Stimulated activated CD4-positive, alpha-beta T cell treated with anti-CD3 and anti-CD28 coated beads, Interleukin-15, amount 100 ng/mL, for 24 hours (primary cell): ENCODE data around the gene TAF1D.
"Not testable (repeated sequence)": the region's sequence is repeated elsewhere in the genome, so short reads cannot be mapped to it uniquely, and the experiment has no call there.

Experiments
- DNase-seq: peaks from one replicate; pipeline ENCODE4 v3.0.0-alpha.2; 2020

Gene TAF1D

DNA sequence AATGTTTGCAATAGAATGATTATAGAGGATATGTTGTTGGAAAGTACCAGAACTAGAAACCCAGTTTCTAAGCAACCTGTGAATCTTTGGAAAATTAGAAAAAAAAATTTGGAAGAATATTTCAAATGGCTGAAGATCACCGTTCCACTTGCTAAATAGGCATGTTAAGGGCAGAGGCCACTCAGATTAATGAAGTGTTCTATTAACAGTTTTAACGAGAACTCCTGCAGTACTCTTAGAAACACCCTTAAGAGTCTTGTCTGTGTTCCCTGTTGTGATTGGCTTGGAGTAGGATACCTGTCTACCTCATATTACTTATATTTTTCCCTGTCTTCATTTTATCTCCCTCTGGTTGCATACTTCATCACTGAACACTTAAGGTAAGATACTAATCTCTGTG is 4.8 kb upstream of the TAF1D start:
- DNase-seq, result no peak

DNA sequence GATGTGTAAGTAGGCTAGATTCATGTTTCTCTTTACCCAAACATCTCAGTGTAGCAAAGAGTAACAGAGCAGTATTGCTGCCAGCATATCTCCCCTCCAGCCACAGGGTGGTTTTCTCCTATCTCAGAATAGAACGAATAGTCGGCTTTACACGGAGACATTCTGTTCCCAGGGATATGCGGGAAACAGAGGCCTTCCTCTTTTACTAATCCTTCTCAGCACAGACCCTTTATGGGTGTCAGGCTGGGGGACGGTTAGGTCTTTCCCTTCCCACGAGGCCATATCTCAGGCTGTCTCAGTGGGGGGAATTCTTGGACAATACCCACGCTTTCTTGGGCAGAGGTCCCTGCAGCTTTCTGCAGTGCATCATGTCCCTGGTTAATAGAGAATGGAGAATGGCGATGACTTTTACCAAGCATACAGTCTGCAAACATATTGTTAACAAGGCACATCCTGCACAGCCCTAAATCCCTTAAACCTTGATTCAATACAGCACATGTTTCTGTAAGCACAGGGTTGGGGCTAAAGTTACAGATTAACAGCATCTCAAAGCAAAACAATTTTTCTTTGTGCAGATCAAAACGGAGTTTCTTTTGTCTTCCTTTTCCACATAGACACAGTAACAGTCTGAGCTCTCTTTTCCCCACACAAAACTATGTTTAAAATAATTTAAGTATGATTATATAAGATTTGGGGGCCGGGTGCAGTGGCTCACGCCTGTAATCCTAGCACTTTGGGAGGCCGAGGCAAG is 3.9 kb upstream of the TAF1D start:
- DNase-seq, result not testable (repeated sequence)

DNA sequence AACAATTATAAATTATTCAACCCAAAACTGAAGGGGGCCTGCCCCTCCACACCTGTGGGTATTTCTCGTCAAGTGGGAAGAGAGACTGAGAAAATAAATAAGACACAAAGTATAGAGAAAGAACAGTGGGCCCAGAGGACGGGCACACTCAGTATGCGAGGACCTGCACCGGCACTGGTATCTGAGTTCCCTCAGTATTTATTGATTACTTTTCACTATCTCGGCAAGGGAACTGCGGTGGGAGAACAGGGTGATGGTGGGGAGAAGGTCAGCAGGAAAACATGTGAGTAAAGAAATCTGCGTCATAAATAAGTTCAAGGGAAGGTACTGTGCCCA is 3.3 kb upstream of the TAF1D start:
- DNase-seq, result no peak

DNA sequence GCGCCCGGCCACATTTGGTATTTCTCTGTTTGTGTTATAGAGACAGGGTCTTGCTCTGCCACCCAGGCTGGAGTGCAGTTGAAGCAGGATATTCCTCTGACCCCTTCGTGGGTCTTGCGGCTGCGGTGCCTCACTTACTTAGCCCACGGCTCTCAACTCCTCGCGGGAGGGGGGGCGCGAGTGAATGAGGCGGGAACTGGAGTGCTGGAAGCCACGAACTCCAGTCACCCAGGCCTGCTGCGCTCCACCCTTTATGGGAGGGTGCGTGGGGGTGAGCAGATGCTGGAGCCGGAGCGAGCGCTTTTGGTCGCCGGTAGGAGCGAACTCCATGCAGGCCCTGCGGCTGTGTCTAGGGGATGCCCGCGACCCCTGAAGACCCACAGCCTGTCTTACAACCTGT is 2.0 kb upstream of the TAF1D start:
- no peak for DNase-seq

DNA sequence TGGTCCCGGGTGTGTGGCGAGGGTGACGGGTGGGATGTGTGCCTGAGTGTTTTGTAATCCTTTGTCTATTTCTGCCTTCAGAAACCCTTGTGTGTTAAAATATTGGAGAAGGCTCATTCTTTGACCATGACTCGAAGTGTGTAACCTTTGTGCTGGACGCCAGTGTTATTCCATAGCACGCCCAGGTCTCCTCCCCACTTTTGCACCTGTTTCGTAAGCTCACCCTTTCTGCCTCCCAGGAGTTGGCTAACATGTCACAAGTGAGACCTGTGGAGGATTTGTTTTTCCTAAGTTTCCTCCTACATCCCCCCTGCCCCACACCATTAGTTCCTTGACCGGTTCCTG is 559 bp upstream of the TAF1D start:
- no peak for DNase-seq

DNA sequence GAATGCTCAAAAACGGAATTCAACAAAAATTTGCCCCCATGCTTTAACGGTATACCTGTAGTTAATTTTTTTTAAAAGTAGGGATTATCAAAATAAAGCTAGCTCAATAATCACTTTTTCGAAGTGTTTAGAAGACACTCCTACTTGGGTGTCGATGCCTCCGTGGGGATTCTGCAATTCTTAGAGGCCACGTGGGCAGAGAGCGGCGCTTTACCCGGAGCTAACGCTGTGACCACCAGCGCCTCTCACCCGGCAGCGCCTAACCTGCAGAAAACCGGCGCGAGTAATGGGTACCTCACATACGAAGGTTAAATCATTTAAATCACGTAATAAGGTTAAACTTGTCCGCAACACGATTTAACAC is 583 bp downstream of the TAF1D start:
- DNase-seq, result peak; percentile 75

DNA sequence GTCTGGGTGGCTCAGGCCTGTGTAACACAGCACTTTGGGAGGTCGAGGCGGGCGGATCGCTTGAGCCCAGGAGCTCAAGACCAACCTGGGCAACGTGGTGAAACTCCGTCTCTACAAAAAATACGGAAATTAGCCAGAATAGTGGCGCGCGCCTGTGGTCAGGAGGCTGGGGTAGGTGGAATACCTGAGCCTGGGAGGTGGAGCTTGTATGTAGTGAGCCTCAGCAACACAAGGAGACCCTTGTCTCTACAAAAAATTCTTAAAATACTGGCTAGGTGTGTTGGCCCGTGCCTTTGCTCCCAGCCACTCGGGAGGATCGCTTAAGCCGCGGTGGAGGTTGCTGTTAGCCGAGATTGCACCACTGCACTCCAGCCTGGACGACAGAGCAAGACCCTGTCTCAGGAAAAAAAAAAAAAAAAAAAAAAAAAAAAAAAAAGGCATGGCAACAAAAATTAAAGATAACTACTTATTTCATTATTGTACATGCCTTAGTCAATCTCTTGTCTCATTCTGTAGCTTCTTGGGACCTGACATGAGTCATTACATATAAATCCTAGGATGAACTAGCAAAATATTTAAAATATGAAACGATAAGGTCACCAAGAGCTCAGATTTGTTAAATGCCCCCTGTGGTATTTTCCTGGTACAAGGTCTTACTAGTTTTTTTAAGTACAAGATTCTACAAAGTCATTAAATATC is 1.1 kb downstream of the TAF1D start:
- DNase-seq, result peak; percentile 75

DNA sequence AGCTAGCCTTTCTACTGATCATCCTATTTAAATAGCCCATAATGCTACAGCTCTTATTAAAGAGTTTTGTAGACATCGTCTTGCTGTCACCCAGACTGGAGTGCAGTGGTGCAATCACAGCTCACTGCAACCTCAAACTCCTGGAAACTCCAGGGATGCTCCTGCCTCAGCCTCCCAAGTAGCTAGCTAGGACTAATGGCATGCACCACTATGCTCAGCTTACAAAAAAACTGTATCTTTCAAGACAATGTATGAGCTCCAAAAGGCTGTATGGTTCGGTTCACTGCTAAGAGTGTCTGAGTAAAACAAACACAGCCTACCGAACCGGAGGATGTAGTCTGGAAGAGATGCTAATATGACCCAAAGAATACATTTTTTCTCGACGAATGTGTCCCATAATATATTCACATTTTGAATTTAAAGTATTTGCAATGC is 2.6 kb downstream of the TAF1D start:
- no peak for DNase-seq

DNA sequence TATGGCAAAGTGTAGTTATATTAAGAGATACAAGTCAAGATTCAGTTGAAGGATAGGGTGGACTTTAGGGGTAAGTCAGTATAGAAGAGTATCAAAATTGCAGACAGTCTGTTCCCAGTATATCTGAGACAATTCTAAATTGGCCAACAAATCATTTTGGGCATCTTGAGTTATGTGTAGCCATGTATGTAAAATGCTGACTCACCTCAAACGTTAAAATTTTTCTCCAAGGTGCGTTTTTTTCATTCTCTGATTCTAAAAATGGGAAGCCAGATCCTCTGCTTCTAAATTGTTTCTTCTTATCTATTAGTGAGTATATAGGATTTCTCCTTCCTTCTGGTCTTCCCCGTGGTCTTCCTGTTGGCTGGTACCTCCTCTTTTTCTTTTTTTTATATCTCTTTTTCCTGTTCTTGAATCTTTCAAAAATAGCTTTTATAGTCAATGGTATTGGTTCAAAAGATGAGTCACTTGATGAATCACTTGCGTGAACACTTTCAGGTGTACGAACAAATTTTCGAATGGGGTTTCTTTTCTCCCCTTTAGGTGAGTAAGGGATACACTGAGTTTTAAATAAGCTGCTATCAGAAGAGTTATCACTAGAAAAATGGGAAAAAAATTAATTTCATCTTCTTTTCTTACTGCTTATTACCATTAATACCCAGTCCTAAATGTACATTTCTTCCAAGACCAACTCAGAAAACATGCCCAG is 3.2 kb downstream of the TAF1D start:
- no peak for DNase-seq

DNA sequence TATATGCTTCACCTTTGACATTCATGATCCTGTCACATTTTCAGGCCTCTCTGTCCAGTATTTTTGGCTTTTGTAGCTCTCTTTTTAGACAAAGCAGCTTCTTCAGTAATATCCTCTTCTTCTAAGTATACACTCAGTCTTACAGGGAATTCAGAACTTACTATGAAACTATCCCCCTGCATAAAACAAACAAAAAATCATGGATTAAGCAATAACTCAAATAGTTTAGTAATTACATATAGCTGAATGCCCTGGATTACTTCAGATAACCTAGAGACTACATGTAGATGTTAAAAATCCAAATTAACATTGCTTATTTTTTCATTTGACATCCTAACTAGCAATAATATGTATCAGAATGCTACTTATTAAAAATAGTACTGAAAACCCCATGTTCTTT is 5.2 kb downstream of the TAF1D start:
- no peak for DNase-seq

DNA sequence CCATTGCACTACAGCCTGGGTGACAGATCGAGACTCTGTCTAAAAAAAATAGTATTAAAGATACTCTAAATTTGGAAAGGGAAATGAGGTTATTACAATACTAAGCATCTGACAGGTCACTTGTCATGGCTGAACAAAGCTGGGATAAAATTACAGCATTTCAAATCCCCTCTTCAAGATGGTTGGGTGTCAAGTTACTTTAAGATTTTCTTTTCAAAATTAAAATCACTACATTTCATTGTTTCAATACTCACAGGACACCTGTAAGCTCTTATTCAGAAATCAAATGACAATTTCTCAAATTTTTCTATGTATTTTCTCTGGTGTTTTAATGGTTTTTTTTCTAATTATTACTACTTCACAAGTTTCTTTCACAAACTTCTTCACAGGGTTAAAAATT is 5.7 kb downstream of the TAF1D start:
- DNase-seq, result no peak

DNA sequence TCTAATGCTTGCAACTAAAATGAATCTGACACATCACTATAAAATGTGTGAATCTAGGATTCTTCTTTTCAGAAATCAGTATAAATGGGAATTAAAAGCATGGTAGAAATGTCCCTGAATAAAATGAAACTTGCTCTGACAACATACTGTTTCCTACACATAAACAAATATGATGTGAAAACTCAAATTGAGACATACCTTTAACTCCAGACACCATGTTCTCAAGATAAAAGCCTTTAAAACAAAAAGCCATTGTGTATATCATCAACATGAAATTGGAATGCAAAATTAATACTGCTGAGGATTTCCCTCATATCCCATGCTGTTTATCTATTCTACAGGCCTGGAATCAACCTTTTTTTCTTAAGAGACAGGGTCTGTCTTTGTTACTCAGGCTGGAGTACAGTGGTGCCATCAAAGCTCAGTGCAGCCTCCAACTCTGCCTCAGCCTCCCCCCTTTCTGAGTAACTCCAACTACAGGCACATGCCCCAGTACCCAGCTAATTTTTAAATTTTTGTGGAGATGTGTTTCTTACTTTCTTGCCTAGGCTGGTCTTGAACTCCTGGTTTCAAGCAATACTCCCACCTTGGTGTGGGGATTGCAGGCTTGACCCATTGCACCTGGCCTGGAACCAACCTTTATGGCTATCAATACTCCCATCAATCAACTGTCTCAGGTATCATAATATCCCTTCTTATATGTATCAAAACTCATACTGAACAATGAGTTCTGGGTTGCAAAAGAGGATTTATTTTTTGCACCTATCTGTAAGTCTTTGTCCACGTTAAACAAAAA is 6.7 kb downstream of the TAF1D start:
- DNase-seq, result no peak

DNA sequence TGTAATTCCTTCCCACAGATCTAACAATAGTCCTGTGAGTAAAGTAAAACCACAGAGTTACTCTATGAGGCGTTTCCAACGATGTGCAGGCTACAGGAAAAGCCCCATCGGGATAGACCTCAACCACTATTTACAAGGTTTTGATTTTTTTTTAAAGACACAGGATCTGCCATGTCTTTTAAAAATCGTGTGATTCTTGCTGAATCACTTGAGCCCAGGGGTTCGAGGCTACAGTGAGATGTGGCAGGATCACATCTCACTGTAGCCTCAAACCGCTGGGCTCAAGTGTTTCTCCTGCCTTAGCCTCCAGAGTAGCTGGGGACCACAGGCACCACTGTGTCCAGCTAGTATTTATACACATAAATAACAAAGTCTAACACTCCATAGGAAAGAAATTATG is 7.8 kb downstream of the TAF1D start:
- DNase-seq, result no peak

DNA sequence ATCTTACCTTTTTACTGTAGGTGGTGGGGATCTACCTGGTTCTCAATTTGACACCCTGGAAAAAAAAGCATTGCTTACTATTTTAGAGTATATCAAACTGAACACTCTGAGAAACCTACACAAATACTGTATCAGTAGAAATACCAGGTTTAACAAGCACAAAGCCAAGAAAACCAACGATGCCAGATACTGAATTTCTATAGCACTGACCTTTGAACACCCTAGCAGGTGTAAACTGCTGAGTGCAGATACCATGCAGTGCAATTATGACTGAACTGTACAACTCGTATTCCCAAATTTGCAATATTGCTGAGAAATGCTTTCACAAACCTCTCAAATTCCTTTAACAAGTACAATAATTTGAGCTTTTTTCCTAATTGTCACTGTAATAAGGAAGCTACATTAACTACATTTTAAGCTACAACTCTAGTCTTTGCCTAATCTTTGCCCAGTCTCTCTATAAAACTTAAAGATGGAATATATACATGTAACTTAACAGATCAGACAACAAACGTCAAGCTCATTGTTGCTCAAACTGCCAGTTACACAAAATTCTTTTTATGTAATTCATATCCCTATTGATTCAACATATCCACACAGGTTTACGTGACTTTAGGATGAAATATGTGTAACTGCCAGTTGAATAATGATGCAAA is 8.9 kb downstream of the TAF1D start:
- DNase-seq, result no peak

DNA sequence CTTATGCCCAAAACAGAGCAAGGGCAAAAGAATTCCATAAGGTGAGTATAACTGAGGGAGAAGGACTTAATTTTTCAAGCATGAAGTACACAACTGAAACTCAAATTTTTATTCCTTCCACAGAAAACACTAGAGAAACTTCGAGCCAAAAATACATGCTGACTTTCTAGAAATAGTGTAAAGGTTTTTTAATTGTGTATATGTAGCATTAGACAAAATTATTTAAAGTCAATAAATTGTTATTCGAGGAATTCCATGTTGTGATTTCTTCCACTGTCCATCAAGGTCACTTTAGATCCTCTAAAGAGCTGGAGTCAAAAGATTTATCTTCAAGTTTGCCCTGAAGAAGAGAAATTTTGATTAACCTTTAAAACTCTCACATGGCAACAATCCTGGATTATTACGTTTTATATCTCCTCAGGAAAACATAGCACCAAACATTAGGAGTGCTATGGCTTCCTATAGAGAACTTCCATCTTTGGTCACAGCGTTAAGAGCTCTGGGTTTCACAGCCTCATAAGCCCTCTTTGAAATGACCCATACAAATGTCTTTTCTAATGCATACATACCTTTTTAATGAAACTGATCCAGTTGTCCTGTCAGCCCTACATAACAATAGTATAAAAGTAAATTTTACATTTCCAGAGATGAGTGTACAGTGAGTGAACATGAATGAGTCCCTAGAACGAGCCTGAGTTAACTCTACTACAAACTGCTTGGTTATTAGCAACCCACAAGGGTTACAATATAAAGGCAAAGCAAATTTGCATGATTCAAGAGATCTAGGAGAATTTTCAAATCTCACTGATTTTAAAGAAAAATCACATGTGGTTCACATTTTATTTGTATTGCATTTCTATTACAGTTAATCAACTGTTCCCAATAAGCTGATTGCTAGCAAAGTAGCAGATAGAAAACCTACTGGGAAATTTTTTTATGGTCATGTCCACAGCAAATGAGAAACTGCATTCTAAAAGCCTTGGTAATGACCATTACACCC is 10.9 kb downstream of the TAF1D start:
- no peak for DNase-seq

DNA sequence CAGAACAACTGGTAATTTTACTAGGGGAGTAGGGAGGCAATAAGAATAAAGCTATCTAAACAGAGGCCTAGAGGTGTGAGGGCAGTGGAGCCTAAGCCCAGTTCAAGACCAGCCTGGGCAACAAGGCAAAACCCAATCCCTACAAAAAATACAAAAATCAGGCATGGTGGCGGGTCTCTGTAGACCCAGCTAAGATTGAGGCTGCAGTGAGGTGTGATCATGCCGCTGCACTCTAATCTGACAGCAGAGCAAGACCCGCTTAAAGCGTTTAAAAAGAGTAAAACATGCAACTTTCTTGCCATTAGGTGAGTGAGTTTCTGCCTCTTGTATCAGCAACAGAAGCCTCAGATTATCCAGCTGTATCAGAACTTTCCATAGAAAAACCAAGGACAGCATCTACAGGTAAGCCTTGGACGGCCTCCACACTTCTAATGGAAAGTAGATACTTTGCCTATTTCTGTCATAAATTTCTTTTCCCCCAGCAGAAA is 12.1 kb downstream of the TAF1D start:
- peak; percentile 19 for DNase-seq

DNA sequence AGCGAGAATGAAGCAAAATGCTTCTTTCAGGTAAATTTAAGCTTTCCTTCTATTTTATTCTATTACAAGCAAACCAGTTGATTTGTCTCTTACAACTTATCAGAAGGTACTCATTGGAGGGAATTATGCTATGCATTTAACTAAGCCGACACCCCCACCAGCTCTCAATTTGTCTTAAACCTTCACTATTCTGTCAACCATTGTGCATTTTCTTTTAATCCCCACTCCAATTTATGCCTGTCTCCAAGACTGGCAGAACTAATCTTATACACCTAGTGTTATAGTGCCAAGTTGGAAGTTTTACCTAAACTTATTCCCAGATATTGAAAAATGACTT is 12.5 kb downstream of the TAF1D start:
- DNase-seq, result no peak

DNA sequence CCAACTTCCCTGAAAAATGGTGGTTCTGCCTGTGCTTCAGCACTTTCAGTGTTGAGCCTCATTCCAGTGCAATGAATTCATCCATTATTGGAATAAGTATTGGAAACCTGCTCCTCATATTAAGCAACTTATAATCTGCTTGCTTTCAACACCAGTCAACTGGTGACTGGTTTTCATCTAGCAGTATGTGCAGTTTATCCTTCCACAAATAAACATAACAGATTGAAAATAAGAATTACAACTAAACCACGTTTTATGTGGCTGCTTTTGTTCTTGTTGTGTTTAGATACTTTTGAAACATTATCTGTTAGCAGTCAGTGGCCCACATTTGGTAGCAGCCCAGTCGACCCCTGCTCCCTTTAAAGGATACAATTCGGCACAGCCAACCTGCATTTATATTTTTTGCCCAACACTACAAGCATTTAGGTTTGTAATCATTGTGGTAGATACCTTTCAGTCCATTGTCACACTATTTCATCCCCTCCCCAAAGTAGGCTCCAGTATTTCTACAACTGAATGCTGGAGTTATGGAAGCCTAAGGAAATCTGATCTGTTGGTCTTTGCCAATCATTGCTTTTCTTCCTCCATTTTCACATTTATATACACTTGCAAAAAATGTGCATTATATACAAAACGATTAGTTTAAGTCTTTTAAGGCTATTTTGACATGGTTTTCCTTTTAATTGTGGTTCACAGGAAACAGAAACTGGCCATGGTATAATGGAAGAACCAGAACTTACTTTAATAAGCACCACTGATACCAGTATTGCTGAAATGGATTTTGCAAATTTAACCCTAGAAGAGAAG is 13.1 kb downstream of the TAF1D start:
- DNase-seq, result peak; percentile 28

DNA sequence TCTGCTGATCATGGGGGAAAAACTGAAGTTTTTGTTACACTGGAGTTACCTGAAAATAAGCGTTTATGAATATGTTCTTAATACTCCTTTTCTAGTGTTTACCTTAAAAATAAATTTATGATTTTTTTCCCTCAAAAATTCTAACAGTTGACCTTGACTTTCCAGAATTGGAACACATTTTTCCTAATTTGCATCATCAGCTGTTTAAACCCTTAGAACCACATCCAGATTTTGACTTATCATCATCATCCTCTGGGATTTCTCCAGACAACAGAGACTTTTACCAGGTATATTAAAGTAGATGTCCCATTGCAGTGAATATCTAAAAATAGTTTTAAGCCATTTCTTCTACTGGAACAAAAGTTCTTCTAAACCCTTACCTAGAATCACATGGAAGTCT is 17.2 kb downstream of the TAF1D start:
- no peak for DNase-seq

DNA sequence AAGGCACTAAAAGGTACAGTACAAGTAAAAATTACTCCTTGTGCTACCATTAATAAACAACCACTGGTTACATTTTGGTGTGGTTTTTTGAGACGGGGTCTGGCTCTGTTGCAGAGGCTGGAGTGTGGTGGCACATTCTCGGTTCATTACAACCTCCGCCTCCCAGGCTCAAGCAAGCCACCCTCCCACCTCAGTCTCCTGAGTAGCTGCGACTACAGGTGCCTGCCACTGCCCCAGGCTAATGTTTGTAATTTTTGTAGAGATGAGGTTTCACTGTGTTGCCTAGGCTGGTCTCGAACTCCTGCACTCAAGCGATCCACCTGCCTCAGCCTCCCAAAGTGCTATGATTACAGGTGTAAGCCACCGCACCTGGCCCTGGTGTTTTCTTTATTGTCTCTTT is 20.8 kb downstream of the TAF1D start:
- DNase-seq, result no peak

DNA sequence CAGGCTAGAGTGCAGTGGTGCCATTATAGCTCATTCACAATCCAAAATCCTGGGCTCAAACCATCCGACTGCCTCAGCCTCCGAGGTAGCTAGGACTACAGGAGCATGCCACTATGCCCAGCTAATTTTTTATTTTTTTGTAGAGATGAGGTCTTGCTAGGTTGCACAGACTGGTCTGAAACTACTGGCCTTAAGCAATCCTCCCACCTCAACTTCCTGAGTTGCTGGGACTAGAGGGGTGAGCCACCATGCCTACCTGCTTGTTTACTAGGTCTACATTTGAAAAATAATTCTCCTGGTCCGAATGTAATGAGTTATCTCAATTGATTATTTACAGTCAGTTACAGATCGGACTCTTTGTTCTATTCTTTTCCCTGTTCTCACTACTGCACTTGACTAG is 22.0 kb downstream of the TAF1D start:
- DNase-seq, result no peak
